A549 (cell line): ENCODE results near the gene SARM1. TPM values are rescaled to one million over a fixed set of nuclear protein-coding genes. Genes with fewer than 3 reads are reported as not detected.
A peak's percentile ranks its signal among the peaks of the same experiment; 100 is the strongest.

Source experiments
- ATAC-seq, 2 experiments: fragments of 200-7000 bp in 1 of 2; fragments of >200 bp in 1 of 2; cut with Nextera tagmentation in 1 of 2; cut with Tn5 transposase in 1 of 2; 3 replicates each; pipeline versions ENCODE4 v1.8.0 to v1.9.1; 2018 to 2020; ENCODE audit warnings: mild to moderate bottlenecking in 1 of 2, moderate library complexity in 1 of 2
- CTCF ChIA-PET: fragments of 300-600 bp; sonication (Branson Sonifier 250); formaldehyde crosslinking; extraction: SDS; loops from one replicate; lab custom pipeline; 2021; ENCODE audit warnings: antibody characterized with exemption, inconsistent platforms; lab: Yijun Ruan, JAX
- POLR2A ChIA-PET: fragments of 350-600 bp; formaldehyde crosslinking; extraction: SDS; loops from one replicate; lab custom pipeline; 2021; ENCODE audit warnings: antibody characterized with exemption, inconsistent platforms; lab: Yijun Ruan, JAX
- DNase-seq, 2 experiments: peaks; one replicate each; pipeline versions ENCODE4 v3.0.0 to v3.0.0-alpha.2; 2011 to 2016; ENCODE audit warnings: low read depth in 1 of 2, low spot score in 1 of 2
- FAIRE-seq: peaks from 2 replicates; lab custom pipeline; 2011; peaks lifted over from hg19 to GRCh38; lab: Jason Lieb, UNC
- H3K27ac ChIP-seq, 2 experiments: fragments of >200 bp; sonication (Bioruptor Twin); formaldehyde crosslinking; 3 replicates each; pipeline ENCODE4 v1.5.1; 2016 to 2017
- H3K4me1 ChIP-seq: fragments of >200 bp; sonication (Bioruptor Twin); formaldehyde crosslinking; 3 replicates; pipeline ENCODE4 v1.6.1; 2016
- H3K4me2 ChIP-seq: fragments of >200 bp; sonication (Bioruptor Twin); formaldehyde crosslinking; 3 replicates; pipeline ENCODE4 v1.6.1; 2016
- H3K4me3 ChIP-seq: fragments of >200 bp; sonication (Bioruptor Twin); formaldehyde crosslinking; 3 replicates; pipeline ENCODE4 v1.5.1; 2016
- H3K9me3 ChIP-seq: fragments of >200 bp; sonication (Bioruptor Twin); formaldehyde crosslinking; 3 replicates; pipeline ENCODE4 v1.6.1; 2016
- ATOH8 ChIP-seq: fragments of 250-450 bp; sonication (Bioruptor Pico); IDR thresholded peaks from 2 replicates; pipeline ENCODE4 v1.5.0; 2020; ENCODE audit warnings: low read depth, mild to moderate bottlenecking, moderate library complexity
- EHMT2 ChIP-seq: fragments of 200-600 bp; sonication (generic); IDR thresholded peaks from 2 replicates; pipeline ENCODE4 v1.6.1; 2016; ENCODE audit warnings: antibody characterized with exemption, low read depth, mild to moderate bottlenecking, moderate library complexity
- FOSB ChIP-seq: fragments of 250-450 bp; sonication (Bioruptor Pico); IDR thresholded peaks from 2 replicates; pipeline ENCODE4 v1.5.0; 2020; ENCODE audit warnings: mild to moderate bottlenecking, moderate library complexity
- HOXA7 ChIP-seq: fragments of 250-450 bp; sonication (Bioruptor Pico); IDR thresholded peaks from 2 replicates; pipeline ENCODE4 v1.5.0; 2020; ENCODE audit warnings: mild to moderate bottlenecking, moderate library complexity
- JUN ChIP-seq, 2 experiments: fragments of >200 bp; sonication (Bioruptor Twin); formaldehyde crosslinking; IDR thresholded peaks; 2 replicates in 1 of 2; 3 replicates in 1 of 2; pipeline ENCODE4 v1.6.1; 2016 to 2017
- MAFK ChIP-seq: fragments of 450-650 bp; IDR thresholded peaks from 2 replicates; pipeline ENCODE4 v1.6.1; 2014; ENCODE audit not compliant: partially characterized antibody
- NR3C1 ChIP-seq: fragments of >200 bp; sonication (Bioruptor Twin); formaldehyde crosslinking; IDR thresholded peaks from 3 replicates; pipeline ENCODE4 v1.6.1; 2017
- POLR2AphosphoS2 ChIP-seq: conservative IDR thresholded peaks from 2 replicates; pipeline ENCODE4 v1.6.1; 2012; ENCODE audit warnings: low read length, improper control_type of control experiment, inconsistent platforms
- RFX5 ChIP-seq: fragments of 450-650 bp; IDR thresholded peaks from 2 replicates; pipeline ENCODE4 v1.7.1; 2014; ENCODE audit warnings: antibody characterized with exemption, mild to moderate bottlenecking, moderate library complexity
- ZSCAN20 ChIP-seq: fragments of 250-450 bp; sonication (Bioruptor Pico); IDR thresholded peaks from 2 replicates; pipeline ENCODE4 v1.8.0; 2022; ENCODE audit warnings: mild to moderate bottlenecking, moderate library complexity
- WGBS: methylation state at CpG from one replicate; pipeline ENCODE4 v1.1.6; 2017; ENCODE audit errors: missing lambda C conversion rate; 5-methylcytosine and 5-hydroxymethylcytosine counted together
- polyA plus RNA-seq, 4 experiments: library from polyadenylated mRNA; depleted of rRNA in 3 of 4; stranded (reverse); fragments of >200 nt; fragmentation: RNase III in 1 of 4; extraction: RNeasy Plus Mini Kit Qiagen cat#74134 plus additional on column Dnase treatment in 1 of 4; gene quantifications; 2 replicates in 3 of 4; 3 replicates in 1 of 4; pipeline ENCODE4 v1.2.3, GENCODE V29; 2011 to 2017

Gene SARM1
- polyA plus RNA-seq, 2 of the 4 experiments (the other 2 are of a cell fraction), result 4.0 to 6.9 TPM

- POLR2A ChIA-PET, result interaction anchor here (0.5 to 1.4 kb wide), 2 partner anchors 13 to 209 kb away, joined by 7 read pairs; partner anchors contain the start of genes POLDIP2 and UNC119
- 90% methylated on average over 9 of the region's 9 CpGs for WGBS
- H3K4me1 ChIP-seq, result no peaks in the 10 kb centered on the region
- TF ChIP-seq POLR2AphosphoS2 (0 out of 2 replicates have a peak, but pooled peaks have one; percentile 79), RFX5 (no peak)
- CTCF ChIA-PET, result interaction anchor here (0.8 to 1.7 kb wide), 6 partner anchors 9 to 149 kb away, joined by 3 to 4 read pairs (median 3); no protein-coding TSS in a partner anchor
- no peak for DNase-seq
- no peak overlapping the region for H3K27ac ChIP-seq
- no peak overlapping the region for H3K4me2 ChIP-seq
- ATAC-seq, result peak in 1 of 2 experiments; percentile 7; a peak in 3 of 6 replicates
- no peak overlapping the region for H3K4me3 ChIP-seq
- no peaks in the 10 kb centered on the region for H3K9me3 ChIP-seq
- no peak for FAIRE-seq
Measured at GRCh38 chr17:28344011-28344410, 27.5 kb upstream of the SARM1 start.

DNA sequence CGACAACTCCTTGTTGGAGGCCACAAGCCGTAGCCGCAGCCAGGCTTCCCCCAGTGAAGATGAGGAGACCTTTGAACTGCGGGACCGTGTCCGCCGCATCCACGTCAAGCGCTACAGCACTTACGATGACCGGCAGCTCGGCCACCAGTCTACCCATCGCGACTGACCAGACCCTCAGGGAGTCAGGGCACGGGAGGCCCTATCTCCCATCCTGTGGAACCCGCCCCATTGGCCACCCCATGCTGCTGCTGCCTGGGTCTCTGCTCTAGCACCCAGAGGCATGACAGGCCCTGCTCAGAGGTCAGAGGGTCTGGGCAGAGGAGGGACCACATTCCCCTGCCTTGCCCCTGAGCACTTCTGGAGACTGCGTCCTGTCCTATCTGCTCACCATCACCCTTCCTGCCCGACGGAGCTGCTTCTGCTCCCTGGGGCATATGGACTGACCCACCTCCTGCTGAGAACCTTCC, 27.0 kb upstream of the SARM1 start:
- ChIA-PET CTCF (interaction anchor here (0.9 to 4.8 kb wide), 6 partner anchors 8 to 149 kb away, joined by 3 to 41 read pairs (median 4); partner anchors contain the start of genes IFT20, POLDIP2 and TNFAIP1), POLR2A (interaction anchor here (0.5 to 3.3 kb wide), 3 partner anchors 9 to 208 kb away, joined by 7 to 37 read pairs (median 26); partner anchors contain the start of genes IFT20, POLDIP2, TNFAIP1 and UNC119)
- WGBS, result 92% methylated on average over 19 of the region's 19 CpGs
- FAIRE-seq (no peak), ATAC-seq (peak in 1 of 2 experiments; percentile 2; a peak in 1 of 6 replicates)
- Histone ChIP-seq H3K4me2 (no peak overlapping the region), H3K9me3 (no peaks in the 10 kb centered on the region), H3K4me1 (no peaks in the 10 kb centered on the region), H3K27ac (no peak overlapping the region), H3K4me3 (no peak overlapping the region)
- 0 out of 5 replicates have a peak, but pooled peaks of 1 of the 2 experiments have one; percentile 25 for TF ChIP-seq JUN (IDR thresholded peaks at IDR 0.05)
- TF ChIP-seq ATOH8 (CRISPR knock-in tag), result no peak
- TF ChIP-seq, all 56 proteins: peak for 1
- DNase-seq, result no peak

- Histone ChIP-seq H3K4me1 (no peaks in the 10 kb centered on the region), H3K27ac (no peak overlapping the region), H3K4me3 (no peak overlapping the region), H3K9me3 (no peaks in the 10 kb centered on the region), H3K4me2 (no peak overlapping the region)
- no peak for FAIRE-seq
- ATAC-seq, result no peak; a peak in 1 of 6 replicates
- CTCF ChIA-PET, result interaction anchor here (0.8 to 4.8 kb wide), 13 partner anchors 9 to 465 kb away, joined by 3 to 41 read pairs (median 5); partner anchors contain the start of genes IFT20, POLDIP2 and TNFAIP1
- DNase-seq, result no peak
- TF ChIP-seq FOSB (CRISPR knock-in tag) (0 out of 2 replicates have a peak, but pooled peaks have one; percentile 51), NR3C1 (no peak), ZSCAN20 (CRISPR knock-in tag) (no peak), JUN (IDR thresholded peaks at IDR 0.05) (0 out of 5 replicates have a peak, but pooled peaks of 1 of the 2 experiments have one; percentile 1), MAFK (no peak), EHMT2 (no peak)
- POLR2A ChIA-PET, result interaction anchor here (3.0 to 3.3 kb wide), 2 partner anchors 10 to 11 kb away, joined by 26 to 37 read pairs; partner anchors contain the start of genes IFT20, POLDIP2 and TNFAIP1
- 87% methylated on average over 12 of the region's 13 CpGs for WGBS
Measured at GRCh38 chr17:28345419-28346198, 25.9 kb upstream of the SARM1 start.

DNA sequence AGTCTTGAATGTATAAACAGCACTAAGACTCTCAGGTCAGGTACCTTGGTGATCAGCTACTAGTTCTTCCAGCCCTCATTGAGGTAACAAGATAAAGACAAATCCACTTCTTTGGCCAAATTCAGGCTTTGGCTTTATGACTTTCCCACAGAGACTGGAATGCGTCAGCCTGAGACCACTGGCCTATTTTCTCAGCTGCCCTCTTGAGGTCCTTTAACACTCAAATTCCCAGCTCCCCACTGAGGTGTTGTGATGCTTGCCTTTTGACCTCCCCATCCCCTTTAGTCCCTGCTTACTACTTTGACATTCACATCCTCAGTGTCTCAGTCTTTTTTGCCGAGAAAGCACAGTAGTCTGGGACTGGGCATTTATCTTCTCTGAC, 25.3 kb upstream of the SARM1 start:
- no peaks in the 10 kb centered on the region for H3K4me1 ChIP-seq
- H3K27ac ChIP-seq, result no peak overlapping the region
- no peak for FAIRE-seq
- no peak overlapping the region for H3K4me2 ChIP-seq
- TF ChIP-seq JUN (IDR thresholded peaks at IDR 0.05) (no peak), HOXA7 (CRISPR knock-in tag) (0 out of 2 replicates have a peak, but pooled peaks have one; percentile 48)
- TF ChIP-seq, all 56 proteins: peak for 1
- ATAC-seq (no peak), DNase-seq (no peak)
- WGBS, result 95% methylated on average over 2 of the region's 2 CpGs
- ChIA-PET POLR2A (interaction anchor here (3.0 to 3.3 kb wide), 2 partner anchors 10 to 11 kb away, joined by 26 to 37 read pairs; partner anchors contain the start of genes IFT20, POLDIP2 and TNFAIP1), CTCF (interaction anchor here (0.8 to 4.8 kb wide), 15 partner anchors 9 to 466 kb away, joined by 3 to 41 read pairs (median 5); partner anchors contain the start of genes IFT20, POLDIP2 and TNFAIP1)
- Histone ChIP-seq H3K4me3 (no peak overlapping the region), H3K9me3 (no peaks in the 10 kb centered on the region)
